Measurements from ENCODE around the gene DLGAP5. TPM values are rescaled to one million over a fixed set of nuclear protein-coding genes. Genes with fewer than 3 reads are reported as not detected.
A peak's percentile ranks its signal among the peaks of the same experiment; 100 is the strongest.

Gene DLGAP5
- total and polyA plus RNA-seq, 12 donors: 0.07 to 5.1 (median 0.41) TPM; not detected in 5

DNA sequence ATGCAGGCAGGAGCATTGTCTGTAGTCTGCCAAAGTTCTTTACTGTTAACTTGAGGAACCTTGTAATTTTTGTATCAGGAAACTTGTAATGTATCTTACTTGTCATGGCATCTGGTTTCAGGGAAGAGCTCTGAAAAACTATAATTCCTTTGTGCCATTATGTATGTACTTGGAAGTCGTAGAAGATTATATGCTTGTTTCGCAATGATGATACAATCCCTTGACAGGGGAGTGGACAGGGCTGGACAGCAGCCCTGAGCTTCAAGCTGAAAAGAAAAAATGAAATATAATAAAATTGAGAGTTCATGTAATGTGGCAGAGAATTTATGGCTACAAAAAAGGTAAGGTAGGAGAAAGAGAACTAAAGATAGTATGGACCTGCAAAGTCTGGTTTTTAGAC, 7.4 kb upstream of the DLGAP5 start:
- 83 to 86% methylated on average over 2 of the region's 2 CpGs for WGBS, 2 donors
- DNase-seq (no peak), ATAC-seq (no peak)
- no peak overlapping the region for H3K27ac ChIP-seq
- peaks cover 0 to 5% (median 0%) of the 10 kb centered on the region in 7 donors for H3K27me3 ChIP-seq
- no peak overlapping the region for H3K4me3 ChIP-seq
- H3K9me3 ChIP-seq: no peaks in the 10 kb centered on the region
- H3K4me1 ChIP-seq: no peaks in the 10 kb centered on the region
- no peaks in the 10 kb centered on the region for H3K36me3 ChIP-seq
- TF ChIP-seq, protein P1, sequence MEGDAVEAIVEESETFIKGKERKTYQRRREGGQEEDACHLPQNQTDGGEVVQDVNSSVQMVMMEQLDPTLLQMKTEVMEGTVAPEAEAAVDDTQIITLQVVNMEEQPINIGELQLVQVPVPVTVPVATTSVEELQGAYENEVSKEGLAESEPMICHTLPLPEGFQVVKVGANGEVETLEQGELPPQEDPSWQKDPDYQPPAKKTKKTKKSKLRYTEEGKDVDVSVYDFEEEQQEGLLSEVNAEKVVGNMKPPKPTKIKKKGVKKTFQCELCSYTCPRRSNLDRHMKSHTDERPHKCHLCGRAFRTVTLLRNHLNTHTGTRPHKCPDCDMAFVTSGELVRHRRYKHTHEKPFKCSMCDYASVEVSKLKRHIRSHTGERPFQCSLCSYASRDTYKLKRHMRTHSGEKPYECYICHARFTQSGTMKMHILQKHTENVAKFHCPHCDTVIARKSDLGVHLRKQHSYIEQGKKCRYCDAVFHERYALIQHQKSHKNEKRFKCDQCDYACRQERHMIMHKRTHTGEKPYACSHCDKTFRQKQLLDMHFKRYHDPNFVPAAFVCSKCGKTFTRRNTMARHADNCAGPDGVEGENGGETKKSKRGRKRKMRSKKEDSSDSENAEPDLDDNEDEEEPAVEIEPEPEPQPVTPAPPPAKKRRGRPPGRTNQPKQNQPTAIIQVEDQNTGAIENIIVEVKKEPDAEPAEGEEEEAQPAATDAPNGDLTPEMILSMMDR (IDR thresholded peaks at IDR 0.05): no peak
- intact Hi-C loops (cut with DNase I): no loop called here

DNA sequence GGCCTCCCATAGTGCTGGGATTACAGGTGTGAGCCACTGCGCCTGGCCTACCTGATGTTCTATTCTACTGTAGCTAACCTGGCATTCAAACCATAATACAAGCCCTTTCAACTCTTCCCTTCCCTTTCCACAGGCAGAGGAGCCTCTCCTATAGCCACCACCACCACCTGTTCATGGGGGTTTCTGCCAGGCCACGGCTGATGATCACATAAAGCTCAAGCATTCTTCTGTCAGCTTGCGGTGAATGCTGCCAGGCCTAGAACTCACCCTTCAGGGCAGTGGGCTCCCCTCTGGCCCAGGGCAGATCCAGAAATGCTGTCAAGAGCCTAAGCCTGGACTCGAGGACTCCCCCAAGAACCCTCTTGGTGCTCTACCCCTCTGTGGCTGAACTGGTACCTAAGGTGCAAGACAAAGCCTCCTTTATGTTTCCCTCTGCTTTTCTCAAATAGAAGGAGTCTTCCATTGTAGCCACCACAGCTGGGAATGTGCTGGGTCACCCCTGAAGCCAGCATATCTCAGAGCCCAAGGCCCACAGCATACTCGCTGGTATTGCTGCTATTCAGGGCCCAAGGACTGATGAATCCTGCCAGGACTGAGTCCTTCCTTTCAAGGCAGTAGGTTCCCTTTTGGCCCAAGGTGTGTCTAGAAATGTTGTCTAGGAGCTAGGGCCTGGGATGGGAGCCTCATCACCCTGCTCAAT, 3.4 kb upstream of the DLGAP5 start:
- DNase-seq (no peak), ATAC-seq (no peak)
- Histone ChIP-seq H3K4me1 (peaks cover 0 to 18% (median 6%) of the 10 kb centered on the region in 9 donors), H3K9me3 (no peaks in the 10 kb centered on the region), H3K27ac (no peak overlapping the region), H3K36me3 (no peaks in the 10 kb centered on the region), H3K4me3 (no peak overlapping the region), H3K27me3 (peaks cover 0 to 5% (median 0%) of the 10 kb centered on the region in 7 donors)
- intact Hi-C loops (cut with DNase I): no loop called here
- TF ChIP-seq, protein P1 (IDR thresholded peaks at IDR 0.05): no peak
- WGBS, 2 donors: 91 to 95% methylated on average over 5 of the region's 5 CpGs

DNA sequence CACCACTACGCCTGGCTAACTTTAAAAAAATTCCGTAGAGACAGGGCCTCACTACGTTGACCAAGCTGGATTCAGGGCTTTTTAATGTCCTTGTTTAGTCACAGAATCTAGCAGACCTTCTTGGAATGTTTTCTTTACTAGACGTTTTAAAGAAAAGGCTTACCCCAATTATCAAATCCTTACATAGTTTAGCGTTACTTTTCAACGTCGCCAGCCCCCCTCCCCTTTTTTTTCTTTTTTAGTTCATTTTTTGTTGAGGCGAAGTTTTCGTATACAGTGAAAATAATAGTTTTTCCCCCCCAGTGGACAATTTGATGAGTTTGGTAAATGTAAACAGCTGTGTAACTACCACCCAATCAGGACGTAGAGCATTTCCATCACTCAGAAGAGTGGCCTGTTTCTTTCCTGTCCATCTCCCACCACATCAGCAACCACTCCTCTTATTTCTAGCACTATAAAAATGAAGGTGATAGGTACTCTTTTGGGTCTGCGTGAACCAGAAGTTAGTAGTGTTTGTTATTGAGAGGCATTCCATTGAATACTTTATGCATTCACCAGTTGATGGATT, 753 bp upstream of the DLGAP5 start:
- ATAC-seq: no peak
- no peaks in the 10 kb centered on the region for H3K27me3 ChIP-seq
- no peak for DNase-seq
- TF ChIP-seq, protein P1 (IDR thresholded peaks at IDR 0.05): no peak
- intact Hi-C loops (cut with DNase I): no loop called here
- 62 to 65% methylated on average over 11 of the region's 11 CpGs for WGBS, 2 donors
- no peaks in the 10 kb centered on the region for H3K9me3 ChIP-seq
- H3K27ac ChIP-seq: peak overlapping the region in 8 of 10 donors; percentile 40 to 76 (median 53)
- peak overlapping the region; percentile 35 to 78 (median 59) for H3K4me3 ChIP-seq
- H3K36me3 ChIP-seq: no peaks in the 10 kb centered on the region
- peaks cover 0 to 25% (median 6%) of the 10 kb centered on the region in 9 donors for H3K4me1 ChIP-seq

- no peak for ATAC-seq
- DNase-seq: no peak
- H3K4me1 ChIP-seq: peaks cover 0 to 25% (median 6%) of the 10 kb centered on the region in 9 donors
- no peaks in the 10 kb centered on the region for H3K27me3 ChIP-seq
- peak overlapping the region in 9 of 10 donors; percentile 39 to 78 (median 59) for H3K4me3 ChIP-seq
- no peaks in the 10 kb centered on the region for H3K9me3 ChIP-seq
- H3K36me3 ChIP-seq: no peaks in the 10 kb centered on the region
- no peak overlapping the region for H3K27ac ChIP-seq
- TF ChIP-seq, protein P1 (IDR thresholded peaks at IDR 0.05): no peak
- 3 to 10% methylated on average over 8 of the region's 8 CpGs for WGBS, 2 donors
- intact Hi-C loops (cut with DNase I): no loop called here
These were observed 531 bp downstream of the DLGAP5 start for GRCh38 chr14:55190906-55191202.
